HEK293T (cell line): ENCODE data around the gene GFPT2.

ENCODE experiments used
- CTCF ChIA-PET: fragments of 350-600 bp; formaldehyde crosslinking; extraction: SDS; loops from one replicate; lab custom pipeline; 2021; ENCODE audit warnings: antibody characterized with exemption, inconsistent platforms; lab: Yijun Ruan, JAX
- POLR2A ChIA-PET: fragments of 350-600 bp; formaldehyde crosslinking; extraction: SDS; loops from one replicate; lab custom pipeline; 2020; ENCODE audit warnings: antibody characterized with exemption, inconsistent platforms; lab: Yijun Ruan, JAX
- DNase-seq: peaks from one replicate; pipeline ENCODE4 v3.0.0; 2012; ENCODE audit warnings: mixed read lengths; ENCODE audit errors: extremely low spot score
- ARNT ChIP-seq: fragments of 450-650 bp; IDR thresholded peaks from 2 replicates; pipeline ENCODE4 v1.6.1; 2017; ENCODE audit warnings: mild to moderate bottlenecking
- BHLHE40 ChIP-seq: fragments of 450-650 bp; IDR thresholded peaks from 2 replicates; pipeline ENCODE4 v1.6.1; 2016; ENCODE audit warnings: mild to moderate bottlenecking, moderate library complexity, borderline replicate concordance
- CTBP1 ChIP-seq: fragments of 450-650 bp; IDR thresholded peaks from 2 replicates; pipeline ENCODE4 v1.6.1; 2016; ENCODE audit warnings: borderline replicate concordance
- ELF4 ChIP-seq: fragments of 450-650 bp; IDR thresholded peaks from 2 replicates; pipeline ENCODE4 v1.6.1; 2017; ENCODE audit warnings: antibody characterized with exemption
- FOXA1 ChIP-seq: fragments of 450-650 bp; IDR thresholded peaks from 2 replicates; pipeline ENCODE4 v1.6.1; 2016; ENCODE audit warnings: mild to moderate bottlenecking
- FOXK2 ChIP-seq: fragments of 450-650 bp; IDR thresholded peaks from 2 replicates; pipeline ENCODE4 v1.6.1; 2016; ENCODE audit warnings: mild to moderate bottlenecking
- FOXM1 ChIP-seq: fragments of 450-650 bp; IDR thresholded peaks from 2 replicates; pipeline ENCODE4 v1.6.1; 2017; ENCODE audit warnings: mild to moderate bottlenecking, borderline replicate concordance
- HDGF ChIP-seq: fragments of 450-650 bp; IDR thresholded peaks from 2 replicates; pipeline ENCODE4 v1.6.1; 2017; ENCODE audit warnings: antibody characterized with exemption, borderline replicate concordance
- L3MBTL2 ChIP-seq: fragments of 450-650 bp; conservative IDR thresholded peaks from 2 replicates; pipeline ENCODE4 v1.6.1; 2016; ENCODE audit warnings: mild to moderate bottlenecking
- LEF1 ChIP-seq: fragments of 450-650 bp; IDR thresholded peaks from 2 replicates; pipeline ENCODE4 v1.6.1; 2017; ENCODE audit warnings: mild to moderate bottlenecking, borderline replicate concordance
- NFRKB ChIP-seq: fragments of 450-650 bp; IDR thresholded peaks from 2 replicates; pipeline ENCODE4 v1.6.1; 2016; ENCODE audit warnings: mild to moderate bottlenecking, moderate library complexity
- SP1 ChIP-seq: fragments of 450-650 bp; IDR thresholded peaks from 2 replicates; pipeline ENCODE4 v1.6.1; 2017
- SUZ12 ChIP-seq: fragments of 450-650 bp; IDR thresholded peaks from 2 replicates; pipeline ENCODE4 v1.6.1; 2016; ENCODE audit warnings: mild to moderate bottlenecking
- TARDBP ChIP-seq: fragments of 450-650 bp; IDR thresholded peaks from 2 replicates; pipeline ENCODE4 v1.6.1; 2016
- ZNF384 ChIP-seq: fragments of 450-650 bp; IDR thresholded peaks from 2 replicates; pipeline ENCODE4 v1.6.1; 2016
- TF ChIP-seq, protein P1 (sequence below): fragments of 450-650 bp; IDR thresholded peaks from 2 replicates; pipeline ENCODE4 v1.6.1; 2016

GFPT2 gene

GRCh38 chr5:180346358-180346757 is 6.8 kb downstream of the GFPT2 start:
- ChIA-PET POLR2A (no interaction called here), CTCF (interaction anchor here (1.3 kb wide), 1 partner anchor 10 kb away, joined by 3 read pairs; no protein-coding TSS in a partner anchor)
- TF ChIP-seq ZNF384 (no peak), SUZ12 (no peak), ELF4 (no peak), LEF1 (no peak), SP1 (no peak), FOXK2 (no peak), HDGF (no peak), CTBP1 (no peak), FOXM1 (no peak), FOXA1 (no peak)
- TF ChIP-seq, protein P1, sequence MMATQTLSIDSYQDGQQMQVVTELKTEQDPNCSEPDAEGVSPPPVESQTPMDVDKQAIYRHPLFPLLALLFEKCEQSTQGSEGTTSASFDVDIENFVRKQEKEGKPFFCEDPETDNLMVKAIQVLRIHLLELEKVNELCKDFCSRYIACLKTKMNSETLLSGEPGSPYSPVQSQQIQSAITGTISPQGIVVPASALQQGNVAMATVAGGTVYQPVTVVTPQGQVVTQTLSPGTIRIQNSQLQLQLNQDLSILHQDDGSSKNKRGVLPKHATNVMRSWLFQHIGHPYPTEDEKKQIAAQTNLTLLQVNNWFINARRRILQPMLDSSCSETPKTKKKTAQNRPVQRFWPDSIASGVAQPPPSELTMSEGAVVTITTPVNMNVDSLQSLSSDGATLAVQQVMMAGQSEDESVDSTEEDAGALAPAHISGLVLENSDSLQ, result no peak
- DNase-seq, result no peak

GRCh38 chr5:180345781-180346180 is 7.4 kb downstream of the GFPT2 start:
- ChIA-PET POLR2A (no interaction called here), CTCF (no interaction called here)

GRCh38 chr5:180345186-180345585 is 8.0 kb downstream of the GFPT2 start:
- CTCF ChIA-PET, result interaction anchor here (0.6 to 5.5 kb wide), 2 partner anchors 17 to 760 kb away, joined by 4 to 22 read pairs; no protein-coding TSS in a partner anchor
- TF ChIP-seq SP1 (no peak), FOXK2 (no peak), LEF1 (no peak), ZNF384 (no peak), FOXA1 (no peak)
- TF ChIP-seq, protein P1, result no peak
- POLR2A ChIA-PET, result no interaction called here
- DNase-seq, result no peak

More at GRCh38 chr5:180345781-180346180, 7.4 kb downstream of the GFPT2 start:
- TF ChIP-seq ELF4 (no peak), TARDBP (no peak), BHLHE40 (no peak), SP1 (no peak), ARNT (no peak), FOXA1 (no peak), NFRKB (no peak), LEF1 (no peak), HDGF (no peak), CTBP1 (no peak), FOXK2 (no peak), FOXM1 (no peak), L3MBTL2 (no peak), ZNF384 (no peak), SUZ12 (no peak)
- TF ChIP-seq, protein P1, result no peak
- no peak for DNase-seq

DNA sequence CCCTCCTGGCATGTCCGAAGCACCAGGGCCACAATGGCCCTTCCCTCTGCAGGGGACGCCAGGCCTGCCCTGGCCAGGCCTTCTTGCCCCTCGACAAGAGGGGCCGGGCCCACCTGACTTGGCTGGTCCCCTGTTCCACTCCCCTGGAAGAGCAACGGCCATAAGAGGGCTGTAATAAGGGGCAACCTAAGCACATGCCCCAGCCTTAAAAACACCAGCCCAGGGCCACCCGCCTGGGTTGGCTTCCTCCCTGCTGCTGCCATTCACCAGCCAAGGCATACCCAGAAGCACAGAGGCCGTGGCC is 8.5 kb downstream of the GFPT2 start:
- no peak for TF ChIP-seq HDGF
- no peak for TF ChIP-seq BHLHE40
- TF ChIP-seq FOXA1, result no peak
- TF ChIP-seq NFRKB, result no peak
- no peak for TF ChIP-seq LEF1
- TF ChIP-seq SUZ12, result no peak
- no peak for TF ChIP-seq FOXK2
- no peak for TF ChIP-seq SP1
- TF ChIP-seq, protein P1, result no peak
- TF ChIP-seq CTBP1, result no peak
- no peak for DNase-seq
- ChIA-PET CTCF (interaction anchor here (0.6 to 5.5 kb wide), 2 partner anchors 16 to 761 kb away, joined by 4 to 22 read pairs; no protein-coding TSS in a partner anchor), POLR2A (no interaction called here)

DNA sequence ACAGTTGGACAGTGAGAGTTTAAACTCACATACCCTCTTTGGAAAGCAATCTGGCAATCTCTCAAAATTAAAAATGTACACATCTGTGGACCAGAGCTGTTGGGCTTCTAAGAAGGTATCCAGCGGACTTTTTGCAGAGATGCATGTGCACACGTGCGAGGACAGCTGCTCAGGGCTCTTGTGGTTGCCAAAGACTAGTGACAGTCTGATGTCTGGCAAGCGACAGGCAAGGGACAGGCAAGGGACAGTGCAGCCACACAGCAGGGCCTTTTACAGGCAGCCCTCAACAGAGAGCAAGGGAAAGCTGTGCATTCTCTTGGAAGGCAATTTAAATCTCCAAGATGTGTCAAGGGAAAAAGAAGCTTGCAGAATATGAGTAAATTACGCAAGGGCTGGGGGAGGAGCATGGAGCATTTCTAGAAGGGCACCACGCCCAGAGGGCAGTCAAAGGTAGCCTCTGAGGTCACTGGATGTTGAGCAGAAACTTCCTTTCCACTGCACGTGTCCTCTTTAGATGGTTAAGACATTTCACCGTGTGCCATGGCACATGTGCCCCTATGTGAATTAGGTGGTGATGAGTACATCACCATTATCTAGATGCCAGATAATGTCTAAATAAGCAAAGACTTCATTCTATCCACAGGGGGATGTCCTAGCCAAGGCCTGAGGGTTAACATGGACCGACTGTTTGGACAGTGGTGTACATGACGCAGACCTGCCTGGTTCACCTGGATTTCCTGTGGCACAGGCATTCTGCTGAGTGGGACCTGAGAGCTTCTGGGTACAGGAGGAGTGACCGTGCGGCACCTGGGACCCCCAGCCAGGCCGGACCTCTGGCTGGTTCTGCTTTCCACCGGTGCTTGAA is 9.1 kb downstream of the GFPT2 start:
- CTCF ChIA-PET, result interaction anchor here (0.6 to 5.5 kb wide), 4 partner anchors 13 to 761 kb away, joined by 4 to 22 read pairs (median 8); no protein-coding TSS in a partner anchor
- TF ChIP-seq NFRKB, result no peak
- no peak for TF ChIP-seq LEF1
- TF ChIP-seq SP1, result no peak
- no peak for TF ChIP-seq TARDBP
- TF ChIP-seq CTBP1, result no peak
- no peak for TF ChIP-seq ELF4
- no peak for TF ChIP-seq FOXK2
- no peak for TF ChIP-seq FOXM1
- no peak for TF ChIP-seq SUZ12
- no peak for TF ChIP-seq FOXA1
- TF ChIP-seq HDGF, result no peak
- no peak for TF ChIP-seq L3MBTL2
- no peak for TF ChIP-seq ARNT
- TF ChIP-seq ZNF384, result no peak
- TF ChIP-seq, protein P1, result no peak
- no peak for TF ChIP-seq BHLHE40

More for the DNA sequence above, 9.1 kb downstream of the GFPT2 start:
- POLR2A ChIA-PET, result interaction anchor here (0.8 kb wide), 1 partner anchor 9 kb away, joined by 3 read pairs; the partner anchor contains the start of gene GFPT2
- no peak for DNase-seq
